K562 (cell line): Measurements from ENCODE around the gene SLC39A9. TPM values are rescaled to one million over a fixed set of nuclear protein-coding genes. Genes with fewer than 3 reads are reported as not detected.

Experiments used
- ATAC-seq: fragments of 200-7000 bp; cut with Tn5 transposase; 3 replicates; pipeline ENCODE4 v1.9.1; 2020; ENCODE audit warnings: moderate library complexity
- BruUV-seq: library from RNA; stranded (reverse); fragments of 400-500 nt; replicated peaks from 2 replicates; lab custom pipeline; 2021; lab: Mats Ljungman, UMichigan
- CTCF ChIA-PET: fragments of 300-600 bp; formaldehyde crosslinking; extraction: SDS; loops from one replicate; lab custom pipeline; 2021; ENCODE audit warnings: low intra/inter-chr PET ratio; lab: Yijun Ruan, JAX
- POLR2A ChIA-PET: fragments of 300-600, 350-650 bp; sonication (Branson Sonifier 250); formaldehyde crosslinking; extraction: SDS; loops from one replicate; lab custom pipeline; 2021; ENCODE audit warnings: antibody characterized with exemption, inconsistent platforms; lab: Yijun Ruan, JAX
- DNase-seq, 4 experiments: peaks; one replicate each; pipeline versions ENCODE4 v3.0.0 to v3.0.0-alpha.2; 2011 to 2018; ENCODE audit warnings: low spot score in 3 of 4, mixed read lengths in 3 of 4; ENCODE audit errors: extremely low read depth in 1 of 4
- FAIRE-seq: peaks from 2 replicates; lab custom pipeline; 2011; peaks lifted over from hg19 to GRCh38; lab: Jason Lieb, UNC
- H2AFZ ChIP-seq: 2 replicates; pipeline ENCODE4 v1.6.0; 2011; ENCODE audit warnings: low read depth, low read length, control low read depth, inconsistent platforms
- H3K27ac ChIP-seq: fragments of 200-600 bp; 3 replicates; pipeline ENCODE4 v1.8.0; 2011; ENCODE audit warnings: low read depth, mild to moderate bottlenecking, control low read depth, inconsistent platforms, low read length, moderate library complexity, mixed read lengths; ENCODE audit errors: extremely low read depth
- H3K27me3 ChIP-seq, 2 experiments: fragments of 300-600 bp in 1 of 2; 2 replicates in 1 of 2; 3 replicates in 1 of 2; pipeline versions ENCODE4 v1.6.0 to v1.8.0; 2011; ENCODE audit warnings: inconsistent platforms in 2 of 2, low read length in 2 of 2, mild to moderate bottlenecking in 1 of 2, mixed read lengths in 1 of 2, moderate library complexity in 1 of 2; ENCODE audit not compliant: control insufficient read depth in 2 of 2, insufficient read depth in 2 of 2
- H3K36me3 ChIP-seq: fragments of 300-600 bp; 3 replicates; pipeline ENCODE4 v1.8.0; 2011; ENCODE audit warnings: mild to moderate bottlenecking, low read length, inconsistent platforms; ENCODE audit not compliant: control insufficient read depth, insufficient read depth
- H3K4me1 ChIP-seq, 2 experiments: fragments of 200-600 bp in 1 of 2; replicated peaks in 1 of 2; 2 replicates in 1 of 2; 3 replicates in 1 of 2; pipeline versions ENCODE4 v1.5.1 to v1.8.0; 2011; ENCODE audit warnings: inconsistent platforms in 2 of 2, low read length in 2 of 2, mild to moderate bottlenecking in 1 of 2, mixed read lengths in 1 of 2, moderate library complexity in 1 of 2; ENCODE audit not compliant: control insufficient read depth in 2 of 2, insufficient read depth in 2 of 2
- H3K4me2 ChIP-seq: 2 replicates; pipeline ENCODE4 v1.6.1; 2011; ENCODE audit warnings: low read length, control low read depth, inconsistent platforms, mixed read lengths; ENCODE audit not compliant: insufficient read depth
- H3K4me3 ChIP-seq: fragments of 200-600 bp; sonication (generic), shearing (Covaris generic); 2 replicates; pipeline ENCODE4 v1.5.1; 2016; ENCODE audit warnings: control low read depth, inconsistent platforms
- H3K79me2 ChIP-seq: fragments of 200-600 bp; 3 replicates; pipeline ENCODE4 v1.8.0; 2011; ENCODE audit warnings: low read length, inconsistent platforms; ENCODE audit not compliant: control insufficient read depth, insufficient read depth
- H3K9ac ChIP-seq, 2 experiments: 2 replicates each; pipeline versions ENCODE4 v1.6.0 to v1.6.1; 2011; ENCODE audit warnings: low read depth in 2 of 2, low read length in 2 of 2, control low read depth in 1 of 2, inconsistent platforms in 1 of 2, mild to moderate bottlenecking in 1 of 2, mixed read lengths in 1 of 2; ENCODE audit not compliant: insufficient read depth in 1 of 2
- H3K9me1 ChIP-seq: one replicate; pipeline ENCODE4 v1.6.0; 2011; ENCODE audit warnings: inconsistent platforms, mild to moderate bottlenecking, low read length, moderate library complexity; ENCODE audit not compliant: control insufficient read depth, insufficient read depth
- H3K9me3 ChIP-seq: replicated peaks from 2 replicates; pipeline ENCODE4 v1.5.1; 2011; ENCODE audit warnings: low read depth, low read length, inconsistent platforms; ENCODE audit not compliant: control insufficient read depth, insufficient read depth
- H4K20me1 ChIP-seq: replicated peaks from 2 replicates; pipeline ENCODE4 v1.6.1; 2011; ENCODE audit warnings: low read length, inconsistent platforms, mixed read lengths; ENCODE audit not compliant: control insufficient read depth, insufficient read depth
- ARHGAP35 ChIP-seq: fragments of 450-650 bp; IDR thresholded peaks from 2 replicates; pipeline ENCODE4 v1.6.1; 2018; ENCODE audit not compliant: partially characterized antibody
- BRD9 ChIP-seq: fragments of 450-650 bp; IDR thresholded peaks from 2 replicates; pipeline ENCODE4 v1.6.1; 2018; ENCODE audit warnings: low read depth; ENCODE audit not compliant: partially characterized antibody
- CBFA2T2 ChIP-seq: fragments of 450-650 bp; conservative IDR thresholded peaks from 2 replicates; pipeline ENCODE4 v1.6.1; 2017; ENCODE audit warnings: mild to moderate bottlenecking
- MAZ ChIP-seq, 2 experiments: fragments of 450-650 bp in 1 of 2; sonication (generic) in 1 of 2; formaldehyde crosslinking; IDR thresholded peaks in 1 of 2; conservative IDR thresholded peaks in 1 of 2; 2 replicates each; pipeline versions ENCODE4 v1.4.0 to v1.5.0; 2020; ENCODE audit warnings: mild to moderate bottlenecking in 1 of 2, missing genetic modification reagents in 1 of 2
- MECOM ChIP-seq: fragments of 250-450 bp; sonication (Bioruptor Pico); IDR thresholded peaks from 2 replicates; pipeline ENCODE4 v1.8.0; 2022; ENCODE audit warnings: inconsistent platforms
- POLR2AphosphoS5 ChIP-seq: IDR thresholded peaks from 2 replicates; pipeline ENCODE4 v1.6.1; 2011; ENCODE audit warnings: mild to moderate bottlenecking, low read depth, low read length, moderate library complexity; ENCODE audit not compliant: control insufficient read depth, insufficient read depth
- SIN3B ChIP-seq: fragments of 450-650 bp; IDR thresholded peaks from 2 replicates; pipeline ENCODE4 v1.6.1; 2017; ENCODE audit warnings: low read depth, mild to moderate bottlenecking, moderate library complexity
- SUPT5H ChIP-seq: fragments of 450-650 bp; IDR thresholded peaks from 2 replicates; pipeline ENCODE4 v1.6.1; 2016
- TSC22D4 ChIP-seq: fragments of 450-650 bp; IDR thresholded peaks from 2 replicates; pipeline ENCODE4 v1.6.1; 2016; ENCODE audit warnings: missing genetic modification characterization, missing biosample characterization, control low read depth
- ZSCAN29 ChIP-seq: fragments of 450-650 bp; IDR thresholded peaks from 2 replicates; pipeline ENCODE4 v1.6.1; 2017
- WGBS: fragments of 100-300 bp; shearing (Covaris generic); methylation state at CpG from one replicate; pipeline ENCODE4 v1.1.6; 2016; ENCODE audit warnings: low coverage, mixed read lengths; ENCODE audit not compliant: insufficient coverage; ENCODE audit errors: missing lambda C conversion rate; 5-methylcytosine and 5-hydroxymethylcytosine counted together
- in situ Hi-C: fragments of 300-500 bp; cut with MboI; formaldehyde crosslinking; loops from 4 replicates; pipeline ENCODE4 v1.15.0; 2018; ENCODE audit warnings: inconsistent platforms, mixed read lengths
- intact Hi-C: fragments of 100-400 bp; cut with micrococcal nuclease; formaldehyde crosslinking; loops from 2 replicates; pipeline ENCODE4 v1.14.2; 2022
- polyA plus RNA-seq, 8 experiments: library from polyadenylated mRNA; depleted of rRNA in 4 of 8; stranded (reverse) in 5 of 8; unstranded in 3 of 8; fragments of >200 nt; fragmentation: Nextera tagmentation in 2 of 8; fragmentation: Illumina TruSeq in 1 of 8; extraction: Ambion mirVana in 2 of 8; extraction: Trizol in 1 of 8; gene quantifications; 2 replicates each; pipeline versions ENCODE4 v1.2.1 to v1.2.3, GENCODE V29; 2011 to 2014; ENCODE audit warnings: inconsistent platforms in 1 of 8, missing spikeins in 1 of 8
- total RNA-seq, 7 experiments: library from RNA; depleted of rRNA in 6 of 7; stranded (reverse); fragments of >200 nt in 6 of 7; fragmentation: Illumina TruSeq in 2 of 7; extraction: Trizol in 2 of 7; gene quantifications; 2 replicates each; pipeline versions ENCODE4 v1.2.1 to v1.2.3, GENCODE V29; 2011 to 2021; ENCODE audit warnings: low replicate concordance in 1 of 7
- TF ChIP-seq, protein P1 (sequence below): fragments of 250-450 bp; sonication (Bioruptor Pico); IDR thresholded peaks from 2 replicates; pipeline ENCODE4 v1.6.1; 2021; ENCODE audit warnings: mild to moderate bottlenecking
- TF ChIP-seq, protein P2 (sequence below): sonication (generic); formaldehyde crosslinking; IDR thresholded peaks from 2 replicates; pipeline ENCODE4 v1.8.1; 2022; ENCODE audit warnings: missing genetic modification reagents
- TF ChIP-seq, protein P3 (sequence below), 2 experiments: fragments of 150-350 bp in 1 of 2; IDR thresholded peaks; 2 replicates each; pipeline ENCODE4 v1.6.1; 2012 to 2016; ENCODE audit warnings: low read depth in 2 of 2, low read length in 2 of 2, mild to moderate bottlenecking in 1 of 2, moderate library complexity in 1 of 2
- TF ChIP-seq, protein P4 (sequence below), 3 experiments: fragments of 200-800 bp in 1 of 3; fragments of 250-450 bp in 1 of 3; fragments of 450-650 bp in 1 of 3; sonication (Bioruptor Pico) in 1 of 3; sonication (Bioruptor generic) in 1 of 3; formaldehyde crosslinking in 1 of 3; IDR thresholded peaks; 2 replicates each; pipeline versions ENCODE4 v1.6.1 to v1.8.0; 2016 to 2022; ENCODE audit warnings: mild to moderate bottlenecking in 2 of 3, missing genetic modification characterization in 2 of 3, missing compliant biosample characterization in 1 of 3, moderate library complexity in 1 of 3

SLC39A9 gene
- total and polyA plus RNA-seq, 9 of the 15 experiments (the other 6 are each of a cell fraction or from before 2014, with no cell fraction given): 18.4 to 66.0 (median 32.5) TPM

DNA sequence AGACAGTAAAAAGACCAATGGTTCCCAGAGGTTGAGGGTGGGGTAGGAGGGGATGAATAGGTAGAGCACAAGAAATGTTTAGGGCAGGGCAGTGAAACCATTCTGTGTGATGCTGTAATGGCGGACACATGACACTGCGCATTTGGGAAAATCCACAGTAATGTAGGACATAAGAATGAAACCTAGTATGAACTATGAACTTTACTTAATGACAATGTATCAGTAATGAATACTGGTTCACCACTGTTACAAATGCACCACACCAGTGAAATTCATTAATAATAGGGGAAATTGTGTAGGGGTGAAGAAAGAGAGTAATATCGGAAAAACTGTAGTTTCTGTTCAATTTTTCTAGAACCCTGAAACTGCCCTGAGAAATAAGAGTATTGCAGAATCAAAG lies 6.0 kb upstream of the SLC39A9 start:
- H3K79me2 ChIP-seq: peaks cover 96% of the 10 kb centered on the region
- POLR2A ChIA-PET: interaction anchor here (0.6 to 1.1 kb wide), 2 partner anchors 22 to 25 kb away, joined by 3 read pairs; no protein-coding TSS in a partner anchor
- no peak overlapping the region for H3K4me2 ChIP-seq
- no peak overlapping the region for H3K4me3 ChIP-seq
- in situ Hi-C loops: no loop called here
- CTCF ChIA-PET: no interaction called here
- H3K9ac ChIP-seq: no peak overlapping the region
- H3K27me3 ChIP-seq: no peaks in the 10 kb centered on the region
- no peaks in the 10 kb centered on the region for H3K9me1 ChIP-seq
- intact Hi-C loops: no loop called here
- H3K27ac ChIP-seq: no peak overlapping the region; the same call in 2 of the 3 replicates
- no peak for DNase-seq
- H3K36me3 ChIP-seq: peaks cover 90% of the 10 kb centered on the region
- peaks cover 6% of the 10 kb centered on the region; the same call in 1 of the 2 replicates for H4K20me1 ChIP-seq
- BruUV-seq: no TSS peak
- H2AFZ ChIP-seq: no peak overlapping the region
- 98% methylated on average over 3 of the region's 3 CpGs for WGBS
- FAIRE-seq: no peak
- no peaks in the 10 kb centered on the region for H3K9me3 ChIP-seq
- peaks cover 0 to 8% of the 10 kb centered on the region in 2 experiments; a peak in 4 of 5 replicates for H3K4me1 ChIP-seq
- peak; percentile 28; the same call in 1 of the 3 replicates for ATAC-seq
- TF ChIP-seq POLR2AphosphoS5 (no peak), SIN3B (no peak), BRD9 (no peak), TSC22D4 (tag) (no peak), MECOM (CRISPR knock-in tag) (no peak), CBFA2T2 (no peak), ZSCAN29 (no peak), MAZ (CRISPR knock-in tag; conservative IDR thresholded peaks at IDR 0.05 in 1 of 2, IDR thresholded peaks at IDR 0.05 in 1 of 2) (no peak), SUPT5H (no peak), ARHGAP35 (no peak)
- TF ChIP-seq, protein P1, sequence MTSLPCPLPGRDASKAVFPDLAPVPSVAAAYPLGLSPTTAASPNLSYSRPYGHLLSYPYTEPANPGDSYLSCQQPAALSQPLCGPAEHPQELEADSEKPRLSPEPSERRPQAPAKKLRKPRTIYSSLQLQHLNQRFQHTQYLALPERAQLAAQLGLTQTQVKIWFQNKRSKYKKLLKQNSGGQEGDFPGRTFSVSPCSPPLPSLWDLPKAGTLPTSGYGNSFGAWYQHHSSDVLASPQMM (CRISPR knock-in tag): no peak
- TF ChIP-seq, protein P2, sequence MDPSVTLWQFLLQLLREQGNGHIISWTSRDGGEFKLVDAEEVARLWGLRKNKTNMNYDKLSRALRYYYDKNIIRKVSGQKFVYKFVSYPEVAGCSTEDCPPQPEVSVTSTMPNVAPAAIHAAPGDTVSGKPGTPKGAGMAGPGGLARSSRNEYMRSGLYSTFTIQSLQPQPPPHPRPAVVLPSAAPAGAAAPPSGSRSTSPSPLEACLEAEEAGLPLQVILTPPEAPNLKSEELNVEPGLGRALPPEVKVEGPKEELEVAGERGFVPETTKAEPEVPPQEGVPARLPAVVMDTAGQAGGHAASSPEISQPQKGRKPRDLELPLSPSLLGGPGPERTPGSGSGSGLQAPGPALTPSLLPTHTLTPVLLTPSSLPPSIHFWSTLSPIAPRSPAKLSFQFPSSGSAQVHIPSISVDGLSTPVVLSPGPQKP (CRISPR knock-in tag): no peak
- TF ChIP-seq, protein P3, sequence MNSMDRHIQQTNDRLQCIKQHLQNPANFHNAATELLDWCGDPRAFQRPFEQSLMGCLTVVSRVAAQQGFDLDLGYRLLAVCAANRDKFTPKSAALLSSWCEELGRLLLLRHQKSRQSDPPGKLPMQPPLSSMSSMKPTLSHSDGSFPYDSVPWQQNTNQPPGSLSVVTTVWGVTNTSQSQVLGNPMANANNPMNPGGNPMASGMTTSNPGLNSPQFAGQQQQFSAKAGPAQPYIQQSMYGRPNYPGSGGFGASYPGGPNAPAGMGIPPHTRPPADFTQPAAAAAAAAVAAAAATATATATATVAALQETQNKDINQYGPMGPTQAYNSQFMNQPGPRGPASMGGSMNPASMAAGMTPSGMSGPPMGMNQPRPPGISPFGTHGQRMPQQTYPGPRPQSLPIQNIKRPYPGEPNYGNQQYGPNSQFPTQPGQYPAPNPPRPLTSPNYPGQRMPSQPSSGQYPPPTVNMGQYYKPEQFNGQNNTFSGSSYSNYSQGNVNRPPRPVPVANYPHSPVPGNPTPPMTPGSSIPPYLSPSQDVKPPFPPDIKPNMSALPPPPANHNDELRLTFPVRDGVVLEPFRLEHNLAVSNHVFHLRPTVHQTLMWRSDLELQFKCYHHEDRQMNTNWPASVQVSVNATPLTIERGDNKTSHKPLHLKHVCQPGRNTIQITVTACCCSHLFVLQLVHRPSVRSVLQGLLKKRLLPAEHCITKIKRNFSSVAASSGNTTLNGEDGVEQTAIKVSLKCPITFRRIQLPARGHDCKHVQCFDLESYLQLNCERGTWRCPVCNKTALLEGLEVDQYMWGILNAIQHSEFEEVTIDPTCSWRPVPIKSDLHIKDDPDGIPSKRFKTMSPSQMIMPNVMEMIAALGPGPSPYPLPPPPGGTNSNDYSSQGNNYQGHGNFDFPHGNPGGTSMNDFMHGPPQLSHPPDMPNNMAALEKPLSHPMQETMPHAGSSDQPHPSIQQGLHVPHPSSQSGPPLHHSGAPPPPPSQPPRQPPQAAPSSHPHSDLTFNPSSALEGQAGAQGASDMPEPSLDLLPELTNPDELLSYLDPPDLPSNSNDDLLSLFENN (IDR thresholded peaks at IDR 0.05; ENCODE audit: low read depth in 2 of 2, low read length in 2 of 2): no peak
- TF ChIP-seq, protein P4, sequence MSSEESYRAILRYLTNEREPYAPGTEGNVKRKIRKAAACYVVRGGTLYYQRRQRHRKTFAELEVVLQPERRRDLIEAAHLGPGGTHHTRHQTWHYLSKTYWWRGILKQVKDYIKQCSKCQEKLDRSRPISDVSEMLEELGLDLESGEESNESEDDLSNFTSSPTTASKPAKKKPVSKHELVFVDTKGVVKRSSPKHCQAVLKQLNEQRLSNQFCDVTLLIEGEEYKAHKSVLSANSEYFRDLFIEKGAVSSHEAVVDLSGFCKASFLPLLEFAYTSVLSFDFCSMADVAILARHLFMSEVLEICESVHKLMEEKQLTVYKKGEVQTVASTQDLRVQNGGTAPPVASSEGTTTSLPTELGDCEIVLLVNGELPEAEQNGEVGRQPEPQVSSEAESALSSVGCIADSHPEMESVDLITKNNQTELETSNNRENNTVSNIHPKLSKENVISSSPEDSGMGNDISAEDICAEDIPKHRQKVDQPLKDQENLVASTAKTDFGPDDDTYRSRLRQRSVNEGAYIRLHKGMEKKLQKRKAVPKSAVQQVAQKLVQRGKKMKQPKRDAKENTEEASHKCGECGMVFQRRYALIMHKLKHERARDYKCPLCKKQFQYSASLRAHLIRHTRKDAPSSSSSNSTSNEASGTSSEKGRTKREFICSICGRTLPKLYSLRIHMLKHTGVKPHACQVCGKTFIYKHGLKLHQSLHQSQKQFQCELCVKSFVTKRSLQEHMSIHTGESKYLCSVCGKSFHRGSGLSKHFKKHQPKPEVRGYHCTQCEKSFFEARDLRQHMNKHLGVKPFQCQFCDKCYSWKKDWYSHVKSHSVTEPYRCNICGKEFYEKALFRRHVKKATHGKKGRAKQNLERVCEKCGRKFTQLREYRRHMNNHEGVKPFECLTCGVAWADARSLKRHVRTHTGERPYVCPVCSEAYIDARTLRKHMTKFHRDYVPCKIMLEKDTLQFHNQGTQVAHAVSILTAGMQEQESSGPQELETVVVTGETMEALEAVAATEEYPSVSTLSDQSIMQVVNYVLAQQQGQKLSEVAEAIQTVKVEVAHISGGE (CRISPR knock-in tag; IDR thresholded peaks at IDR 0.05): no peak
